Pancreas (tissue), 10 donors: Measurements from ENCODE around the gene SEPTIN6. TPM values are rescaled to one million over a fixed set of nuclear protein-coding genes. Genes with fewer than 3 reads are reported as not detected.

Source experiments
- ATAC-seq, 4 donors: fragments of 200-7000 bp; cut with Tn5 transposase; one replicate each; pipeline versions ENCODE4 v1.8.0 to v1.9.1; 2020; ENCODE audit warnings: mild to moderate bottlenecking in 4 of 4, moderate library complexity in 4 of 4
- DNase-seq, 6 donors: peaks; one replicate each; pipeline ENCODE4 v3.0.0-alpha.2; 2020
- FAIRE-seq: peaks from 2 replicates; lab custom pipeline; 2012; peaks lifted over from hg19 to GRCh38; lab: Jason Lieb, UNC
- H3K27ac ChIP-seq, 4 donors: fragments of 200-600 bp; sonication (generic); 1 replicate in 3 of 4; 2 replicates in 1 of 4; pipeline versions ENCODE4 v1.5.0 to v1.8.0; 2020
- H3K27me3 ChIP-seq, 4 donors: fragments of 200-600 bp; one replicate each; pipeline ENCODE4 v1.8.0; 2021
- H3K36me3 ChIP-seq, 3 donors: fragments of 200-600 bp; sonication (generic) in 1 of 3; one replicate each; pipeline versions ENCODE4 v1.5.0 to v1.8.0; 2020 to 2021
- H3K4me1 ChIP-seq, 3 donors: fragments of 200-600 bp; one replicate each; pipeline ENCODE4 v1.8.0; 2021
- H3K4me3 ChIP-seq, 4 donors: fragments of 200-600 bp; sonication (generic) in 2 of 4; one replicate each; pipeline versions ENCODE4 v1.5.0 to v1.8.0; 2020 to 2021
- H3K9me3 ChIP-seq, 4 donors: fragments of 200-600 bp; one replicate each; pipeline ENCODE4 v1.8.0; 2021
- WGBS, 2 donors: extraction: QIAGEN DNeasy Blood & Tissue Kit; methylation state at CpG; one replicate each; pipeline ENCODE4 v1.1.7; 2013; 5-methylcytosine and 5-hydroxymethylcytosine counted together
- intact Hi-C, 3 donors: fragments of 100-400 bp; cut with DNase I; formaldehyde crosslinking; loops; one replicate each; pipeline versions ENCODE4 v1.11.1 to v1.14.2; 2022
- polyA plus RNA-seq, 2 donors: library from polyadenylated mRNA; stranded (reverse); fragments of 200-250 nt; gene quantifications; one replicate each; pipeline ENCODE4 v1.2.3, GENCODE V29; 2013
- total RNA-seq, 6 donors: library from RNA; stranded (reverse); fragmentation: NEBNext Ultra II Directional in 4 of 6; extraction: Animal tissue kit (Norgen Biotek cat#: 25700) in 4 of 6; gene quantifications; one replicate each; pipeline versions ENCODE4 v1.2.1 to v1.2.4, GENCODE V29; 2021 to 2023
- TF ChIP-seq, protein P1 (sequence below), 4 donors: fragments of 200-600 bp; sonication (generic) in 3 of 4; IDR thresholded peaks; one replicate each; pipeline versions ENCODE4 v1.5.0 to v1.8.0; 2021; ENCODE audit warnings: antibody characterized with exemption in 4 of 4
- donor health status: healthy with polysubstance abuse.
- donor health status: DM: no; HTN: no; CAD: no; lungs with moderate emphysema.
- donor health status: DM: no; HTN: no; CAD: no.
- donor health status: control.
- donor health status: control.
- donor health status: Bipolar disorder and iron deficiency.
- donor health status: DM: yes; HTN: yes; CAD: no.
- donor health status: DM: no; HTN: no; CAD: no.
- donor health status: DM: no; HTN: no; CAD: no.
- donor health status: DM: yes; HTN: yes; CAD: no.

SEPTIN6 gene
- total and polyA plus RNA-seq, 8 donors, result 1.5 to 10.2 (median 3.8) TPM

GRCh38 chrX:119698845-119699244 is 5.9 kb upstream of the SEPTIN6 start:
- peak in 3 of 4 donors; percentile 45 to 62 (median 59) for ATAC-seq
- intact Hi-C loops, result no loop called here

DNA sequence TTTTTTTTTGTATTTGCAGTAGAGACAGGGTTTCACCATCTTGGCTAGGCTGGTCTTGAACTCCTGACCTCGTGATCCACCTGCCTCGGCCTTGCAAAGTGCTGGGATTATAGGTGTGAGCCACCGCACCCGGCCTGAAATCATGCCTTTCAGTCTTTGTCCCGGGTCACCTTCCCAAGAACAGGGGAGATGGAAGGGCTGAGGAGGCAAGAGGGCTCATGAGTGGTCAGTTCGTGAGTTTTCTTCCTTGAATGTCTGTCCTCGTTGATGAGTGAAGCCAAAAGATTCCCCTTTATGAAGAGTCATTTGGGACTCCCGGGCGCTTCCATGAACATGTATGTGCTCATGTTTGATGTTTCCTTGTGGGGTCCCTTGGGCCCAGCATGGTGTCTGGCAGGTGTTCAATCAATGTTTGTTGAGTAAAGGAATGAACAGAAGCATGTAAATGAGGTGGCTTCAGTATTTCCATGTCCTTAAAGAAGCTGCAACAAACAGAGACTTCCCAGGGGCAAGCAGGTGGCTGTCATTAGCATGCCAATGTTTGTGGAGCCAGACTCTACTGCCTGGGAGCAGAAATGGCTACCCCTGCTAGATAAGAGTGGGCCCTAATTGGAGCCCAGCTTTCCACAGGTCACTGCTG is 3.4 kb upstream of the SEPTIN6 start:
- FAIRE-seq, result no peak
- no peaks in the 10 kb centered on the region for H3K27me3 ChIP-seq
- intact Hi-C loops, result no loop called here

More at GRCh38 chrX:119698845-119699244, 5.9 kb upstream of the SEPTIN6 start:
- Histone ChIP-seq H3K4me1 (no peaks in the 10 kb centered on the region), H3K27me3 (no peaks in the 10 kb centered on the region), H3K9me3 (no peaks in the 10 kb centered on the region), H3K27ac (no peak overlapping the region), H3K36me3 (no peaks in the 10 kb centered on the region), H3K4me3 (no peak overlapping the region)
- TF ChIP-seq, protein P1, sequence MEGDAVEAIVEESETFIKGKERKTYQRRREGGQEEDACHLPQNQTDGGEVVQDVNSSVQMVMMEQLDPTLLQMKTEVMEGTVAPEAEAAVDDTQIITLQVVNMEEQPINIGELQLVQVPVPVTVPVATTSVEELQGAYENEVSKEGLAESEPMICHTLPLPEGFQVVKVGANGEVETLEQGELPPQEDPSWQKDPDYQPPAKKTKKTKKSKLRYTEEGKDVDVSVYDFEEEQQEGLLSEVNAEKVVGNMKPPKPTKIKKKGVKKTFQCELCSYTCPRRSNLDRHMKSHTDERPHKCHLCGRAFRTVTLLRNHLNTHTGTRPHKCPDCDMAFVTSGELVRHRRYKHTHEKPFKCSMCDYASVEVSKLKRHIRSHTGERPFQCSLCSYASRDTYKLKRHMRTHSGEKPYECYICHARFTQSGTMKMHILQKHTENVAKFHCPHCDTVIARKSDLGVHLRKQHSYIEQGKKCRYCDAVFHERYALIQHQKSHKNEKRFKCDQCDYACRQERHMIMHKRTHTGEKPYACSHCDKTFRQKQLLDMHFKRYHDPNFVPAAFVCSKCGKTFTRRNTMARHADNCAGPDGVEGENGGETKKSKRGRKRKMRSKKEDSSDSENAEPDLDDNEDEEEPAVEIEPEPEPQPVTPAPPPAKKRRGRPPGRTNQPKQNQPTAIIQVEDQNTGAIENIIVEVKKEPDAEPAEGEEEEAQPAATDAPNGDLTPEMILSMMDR (IDR thresholded peaks at IDR 0.05), result peak in 2 of 4 donors; percentile 9 to 25
- no peak for DNase-seq
- FAIRE-seq, result peak; percentile 53

GRCh38 chrX:119695535-119696050 is 2.6 kb upstream of the SEPTIN6 start:
- intact Hi-C loops, result no loop called here
- ATAC-seq, result no peak
- no peaks in the 10 kb centered on the region for H3K4me1 ChIP-seq
- no peak overlapping the region for H3K4me3 ChIP-seq
- no peak for DNase-seq
- TF ChIP-seq, protein P1 (IDR thresholded peaks at IDR 0.05), result no peak
- H3K27me3 ChIP-seq, result no peaks in the 10 kb centered on the region
- H3K36me3 ChIP-seq, result no peaks in the 10 kb centered on the region
- H3K27ac ChIP-seq, result no peak overlapping the region
- H3K9me3 ChIP-seq, result no peaks in the 10 kb centered on the region
- 72 to 73% methylated on average over 12 of the region's 12 CpGs for WGBS, 2 donors
- no peak for FAIRE-seq

More for the DNA sequence above, 3.4 kb upstream of the SEPTIN6 start:
- TF ChIP-seq, protein P1 (IDR thresholded peaks at IDR 0.05), result no peak
- DNase-seq (no peak), ATAC-seq (no peak)
- Histone ChIP-seq H3K27ac (no peak overlapping the region), H3K36me3 (no peaks in the 10 kb centered on the region), H3K9me3 (no peaks in the 10 kb centered on the region), H3K4me3 (no peak overlapping the region), H3K4me1 (no peaks in the 10 kb centered on the region)
- WGBS, 2 donors, result 65 to 72% methylated on average over 9 of the region's 9 CpGs

DNA sequence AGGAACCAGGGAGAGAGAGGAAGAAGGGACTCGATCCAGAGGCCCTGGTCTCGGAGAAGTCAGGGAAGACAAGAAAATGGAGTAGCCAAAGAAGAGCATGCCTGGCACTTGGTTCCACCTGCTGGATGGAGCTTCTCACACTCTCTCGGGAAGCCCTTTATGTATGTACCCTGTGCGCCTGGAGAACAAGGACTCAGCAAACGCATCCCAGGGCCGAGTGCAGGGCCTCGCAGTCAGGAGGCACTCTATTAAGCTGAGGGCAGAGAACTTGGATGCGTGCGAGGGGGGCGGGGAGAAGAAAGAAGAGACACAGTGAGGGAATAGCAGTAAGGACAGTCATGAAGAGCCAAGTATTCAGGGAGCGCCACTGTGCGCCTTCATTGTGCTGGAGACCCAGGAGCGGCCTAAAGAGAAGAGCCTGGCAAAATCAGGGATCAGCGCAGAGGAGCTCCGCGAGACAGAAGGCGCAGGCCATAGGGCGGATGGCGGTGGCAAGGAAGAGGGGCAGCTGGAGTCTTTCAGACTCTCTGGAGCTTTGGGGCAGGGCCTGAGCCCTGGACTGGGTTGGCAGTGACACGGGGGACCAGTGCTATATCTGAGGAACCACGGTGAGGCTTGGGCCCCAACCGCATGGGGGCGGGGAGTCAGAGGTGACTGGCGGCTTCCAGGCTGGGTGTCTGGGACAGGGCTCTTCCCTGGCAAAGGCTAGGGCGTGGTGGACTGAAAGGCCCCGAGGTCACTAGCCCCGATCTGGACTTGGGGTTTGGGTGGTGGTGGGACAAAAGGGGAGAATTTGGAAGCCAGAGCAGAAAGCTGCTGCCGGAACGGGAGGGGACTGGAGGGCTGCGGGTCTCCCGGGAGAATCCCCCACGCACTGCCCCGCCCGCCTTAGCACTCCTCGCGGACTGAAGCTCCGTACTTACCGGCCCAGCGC is 1.9 kb upstream of the SEPTIN6 start:
- Histone ChIP-seq H3K36me3 (no peaks in the 10 kb centered on the region), H3K27me3 (no peaks in the 10 kb centered on the region), H3K27ac (no peak overlapping the region), H3K9me3 (no peaks in the 10 kb centered on the region), H3K4me1 (no peaks in the 10 kb centered on the region), H3K4me3 (no peak overlapping the region)
- FAIRE-seq, result no peak
- TF ChIP-seq, protein P1 (IDR thresholded peaks at IDR 0.05), result no peak
- intact Hi-C loops, result no loop called here
- no peak for ATAC-seq
- DNase-seq, result no peak
- WGBS, 2 donors, result 76 to 89% methylated on average over 39 of the region's 39 CpGs
